GM23338 (cell line): ENCODE measurements around the gene CAP1. TPM values are rescaled to one million over a fixed set of nuclear protein-coding genes. Genes with fewer than 3 reads are reported as not detected.

Source experiments
- ATAC-seq: fragments of 200-7000 bp; cut with Tn5 transposase; 3 replicates; pipeline ENCODE4 v1.9.1; 2020
- DNase-seq: peaks from one replicate; pipeline ENCODE4 v3.0.0-alpha.2; 2015; ENCODE audit warnings: low spot score
- H2AFZ ChIP-seq: fragments of 200-600 bp; sonication (generic); 2 replicates; pipeline ENCODE4 v1.8.0; 2016; ENCODE audit warnings: antibody characterized with exemption, mild to moderate bottlenecking, moderate library complexity
- H3F3A ChIP-seq: fragments of 200-600 bp; sonication (generic); replicated peaks from 2 replicates; pipeline ENCODE4 v1.8.0; 2017; ENCODE audit warnings: antibody characterized with exemption, mixed run types, low read depth
- H3K27ac ChIP-seq: fragments of 200-600 bp; sonication (generic); 2 replicates; pipeline ENCODE4 v1.6.1; 2016; ENCODE audit warnings: low read depth
- H3K27me3 ChIP-seq: fragments of 200-600 bp; sonication (generic); 2 replicates; pipeline ENCODE4 v1.8.0; 2016; ENCODE audit warnings: mild to moderate bottlenecking, mixed run types, moderate library complexity; ENCODE audit not compliant: insufficient read depth
- H3K36me3 ChIP-seq: fragments of 200-600 bp; sonication (generic); 2 replicates; pipeline ENCODE4 v1.8.0; 2016; ENCODE audit warnings: mild to moderate bottlenecking; ENCODE audit not compliant: insufficient read depth
- H3K4me1 ChIP-seq: fragments of 200-600 bp; sonication (generic); 2 replicates; pipeline ENCODE4 v1.8.0; 2016; ENCODE audit warnings: mild to moderate bottlenecking, moderate library complexity; ENCODE audit not compliant: insufficient read depth
- H3K4me2 ChIP-seq: fragments of 200-600 bp; sonication (generic); 2 replicates; pipeline ENCODE4 v1.7.1; 2017; ENCODE audit warnings: mixed run types
- H3K4me3 ChIP-seq: fragments of 200-600 bp; sonication (generic); 2 replicates; pipeline ENCODE4 v1.6.1; 2016; ENCODE audit warnings: mixed run types
- H3K79me2 ChIP-seq: fragments of 200-600 bp; sonication (generic); replicated peaks from 2 replicates; pipeline ENCODE4 v1.8.0; 2017; ENCODE audit warnings: mild to moderate bottlenecking; ENCODE audit not compliant: insufficient read depth
- H3K9me2 ChIP-seq: fragments of 200-600 bp; sonication (generic); 2 replicates; pipeline ENCODE4 v1.8.0; 2017; ENCODE audit not compliant: insufficient read depth
- H4K20me1 ChIP-seq: fragments of 200-600 bp; sonication (generic); replicated peaks from 2 replicates; pipeline ENCODE4 v1.8.0; 2017; ENCODE audit warnings: mild to moderate bottlenecking; ENCODE audit not compliant: insufficient read depth
- H3K27ac Mint-ChIP-seq: 2 replicates; pipeline ENCODE4 v1.8.0; 2020; ENCODE audit warnings: inconsistent platforms, mild to moderate bottlenecking, moderate library complexity, mixed read lengths
- H3K27me3 Mint-ChIP-seq: 3 replicates; pipeline ENCODE4 v1.8.0; 2022; ENCODE audit warnings: low read depth, mild to moderate bottlenecking, moderate library complexity, mixed read lengths, inconsistent platforms; ENCODE audit not compliant: insufficient read depth, poor library complexity
- H3K36me3 Mint-ChIP-seq: 3 replicates; pipeline ENCODE4 v1.8.0; 2021; ENCODE audit warnings: low read depth, mild to moderate bottlenecking, inconsistent platforms, moderate library complexity, mixed read lengths
- H3K4me1 Mint-ChIP-seq: 3 replicates; pipeline ENCODE4 v1.8.0; 2020; ENCODE audit warnings: mild to moderate bottlenecking, inconsistent platforms, mixed read lengths
- H3K4me3 Mint-ChIP-seq: 3 replicates; pipeline ENCODE4 v1.8.0; 2021; ENCODE audit warnings: moderate library complexity, mild to moderate bottlenecking, inconsistent platforms, mixed read lengths
- H3K9me3 Mint-ChIP-seq: 3 replicates; pipeline ENCODE4 v1.8.0; 2020; ENCODE audit warnings: moderate library complexity, mild to moderate bottlenecking, inconsistent platforms, mixed read lengths
- CREB1 ChIP-seq: fragments of 250-450 bp; sonication (Bioruptor Pico); IDR thresholded peaks from 2 replicates; pipeline ENCODE4 v1.5.0; 2020; ENCODE audit warnings: low read depth, mild to moderate bottlenecking, moderate library complexity
- CTCF ChIP-seq, 2 experiments: fragments of 200-600 bp in 1 of 2; sonication (generic) in 1 of 2; conservative IDR thresholded peaks; 2 replicates each; pipeline versions ENCODE4 v1.5.1 to v1.6.1; 2016 to 2017; ENCODE audit warnings: antibody characterized with exemption in 2 of 2, low read depth in 2 of 2, mild to moderate bottlenecking in 2 of 2, moderate library complexity in 1 of 2
- ETS1 ChIP-seq: IDR thresholded peaks from 2 replicates; pipeline ENCODE4 v1.6.1; 2016; ENCODE audit warnings: antibody characterized with exemption
- EZH2 ChIP-seq: fragments of 200-600 bp; sonication (generic); IDR thresholded peaks from one replicate; pipeline ENCODE4 v1.8.0; 2017; ENCODE audit warnings: antibody characterized with exemption, mild to moderate bottlenecking, low read depth; ENCODE audit not compliant: unreplicated experiment
- EZH2phosphoT487 ChIP-seq: fragments of 200-600 bp; sonication (generic); IDR thresholded peaks from one replicate; pipeline ENCODE4 v1.8.1; 2018; ENCODE audit warnings: antibody characterized with exemption; ENCODE audit not compliant: unreplicated experiment
- JUNB ChIP-seq: IDR thresholded peaks from one replicate; pipeline ENCODE4 v1.6.1; 2016; ENCODE audit warnings: antibody characterized with exemption; ENCODE audit not compliant: unreplicated experiment
- NANOG ChIP-seq: IDR thresholded peaks from 2 replicates; pipeline ENCODE4 v1.6.1; 2016; ENCODE audit warnings: antibody characterized with exemption, borderline replicate concordance
- POLR2AphosphoS5 ChIP-seq: IDR thresholded peaks from 2 replicates; pipeline ENCODE4 v1.6.1; 2016; ENCODE audit warnings: antibody characterized with exemption, low read depth
- REST ChIP-seq: IDR thresholded peaks from one replicate; pipeline ENCODE4 v1.6.1; 2018; ENCODE audit warnings: antibody characterized with exemption; ENCODE audit not compliant: unreplicated experiment
- STAT1 ChIP-seq: IDR thresholded peaks from one replicate; pipeline ENCODE4 v1.6.1; 2016; ENCODE audit warnings: antibody characterized with exemption; ENCODE audit not compliant: unreplicated experiment
- ZNF114 ChIP-seq: fragments of 250-450 bp; sonication (Bioruptor Pico); IDR thresholded peaks from 2 replicates; pipeline ENCODE4 v1.5.0; 2020; ENCODE audit warnings: mild to moderate bottlenecking, moderate library complexity
- ZNF331 ChIP-seq: fragments of 250-450 bp; sonication (Bioruptor Pico); IDR thresholded peaks from 2 replicates; pipeline ENCODE4 v1.5.0; 2020; ENCODE audit warnings: low read depth, mild to moderate bottlenecking, moderate library complexity
- polyA plus RNA-seq: library from polyadenylated mRNA; unstranded; fragments of >200 nt; fragmentation: Nextera tagmentation; extraction: Ambion mirVana; gene quantifications from 2 replicates; pipeline ENCODE4 v1.2.1, GENCODE V29; 2016
- total RNA-seq: library from RNA; depleted of rRNA; stranded (reverse); fragments of >200 nt; shearing (Covaris generic); gene quantifications from 2 replicates; pipeline ENCODE4 v1.2.3, GENCODE V29; 2014

Gene CAP1
- total and polyA plus RNA-seq, 2 experiments from 2014 or later: 133 to 254 TPM

- no peak for TF ChIP-seq ZNF114 (CRISPR knock-in tag)
- TF ChIP-seq NANOG: no peak
- TF ChIP-seq CREB1 (CRISPR knock-in tag): no peak
- TF ChIP-seq ETS1: no peak
- TF ChIP-seq STAT1: no peak
- no peak for TF ChIP-seq REST
- no peak for TF ChIP-seq JUNB
- no peak for TF ChIP-seq ZNF331 (CRISPR knock-in tag)
- TF ChIP-seq EZH2phosphoT487: no peak
These were observed 19.6 kb downstream of the CAP1 start (continued) for GRCh38 chr1:40059960-40060750.

GRCh38 chr1:40064797-40065499 lies 24.4 kb downstream of the CAP1 start:
- no peak overlapping the region for H3K27ac ChIP-seq
- TF ChIP-seq NANOG: no peak
- TF ChIP-seq CREB1 (CRISPR knock-in tag): no peak
- no peak for TF ChIP-seq CTCF (conservative IDR thresholded peaks at IDR 0.05; ENCODE audit: low read depth in 2 of 2)
- TF ChIP-seq POLR2AphosphoS5: no peak
- TF ChIP-seq ZNF331 (CRISPR knock-in tag): no peak
- TF ChIP-seq ZNF114 (CRISPR knock-in tag): no peak
- no peak for TF ChIP-seq EZH2
- no peak for TF ChIP-seq EZH2phosphoT487
- no peak for TF ChIP-seq JUNB
- no peak for TF ChIP-seq ETS1

More at GRCh38 chr1:40064797-40065499, 24.4 kb downstream of the CAP1 start:
- H3K79me2 ChIP-seq: peaks cover 14% of the 10 kb centered on the region
- Mint-ChIP-seq H3K27ac (no peak overlapping the region), H3K27me3 (peaks cover 2% of the 10 kb centered on the region), H3K9me3 (no peaks in the 10 kb centered on the region), H3K36me3 (peaks cover 84% of the 10 kb centered on the region), H3K4me3 (no peak overlapping the region), H3K4me1 (peaks cover 7% of the 10 kb centered on the region)
- H3K27me3 ChIP-seq: no peaks in the 10 kb centered on the region
- H3K4me3 ChIP-seq: no peak overlapping the region
- no peaks in the 10 kb centered on the region for H3K9me2 ChIP-seq
- peaks cover 82% of the 10 kb centered on the region for H3K36me3 ChIP-seq
- H4K20me1 ChIP-seq: peaks cover 5% of the 10 kb centered on the region; the same call in 1 of the 2 replicates
- H3F3A ChIP-seq: no peaks in the 10 kb centered on the region
- peaks cover 4% of the 10 kb centered on the region; the same call in 1 of the 2 replicates for H3K4me1 ChIP-seq
- H3K4me2 ChIP-seq: no peak overlapping the region
- DNase-seq (no peak), ATAC-seq (no peak)
- H2AFZ ChIP-seq: no peak overlapping the region
